Measurements from ENCODE around the gene FAM3A. TPM values are rescaled to one million over a fixed set of nuclear protein-coding genes. Genes with fewer than 3 reads are reported as not detected.

Gene FAM3A
- total and polyA plus RNA-seq, 10 of the 15 experiments (the other 5 are each of a cell fraction or from before 2014, with no cell fraction given) = 0.29 to 21.1 (median 11.4) TPM

GRCh38 chrX:154486052-154486395, 30.0 kb downstream of the FAM3A start:
- 27% methylated on average over 35 of the region's 35 CpGs for WGBS (ENCODE audit: insufficient coverage, insufficient replicate concordance, low lambda C conversion rate, missing lambda C conversion rate)
- ChIA-PET CTCF (interaction anchor here (2.1 kb wide), 1 partner anchor 41 kb away, joined by 6 read pairs; no protein-coding TSS in a partner anchor), POLR2A (interaction anchor here (1.0 to 1.3 kb wide), 3 partner anchors 8 to 25 kb away, joined by 3 to 7 read pairs (median 4); partner anchors contain the start of gene LAGE3), SMC1A (ENCODE audit: uncharacterized antibody, unreplicated experiment) (interaction anchor here (1.5 to 1.6 kb wide), 2 partner anchors 9 to 41 kb away, joined by 3 to 7 read pairs; no protein-coding TSS in a partner anchor), RAD21 (ENCODE audit: unreplicated experiment) (interaction anchor here (1.4 to 1.5 kb wide), 2 partner anchors 11 to 41 kb away, joined by 4 read pairs; no protein-coding TSS in a partner anchor)
- Histone ChIP-seq H3K27me3 (replicated peaks in 1 of 2; ENCODE audit: control insufficient read depth in 2 of 2, insufficient read depth in 2 of 2, low read length in 1 of 2) (no peaks in the 10 kb centered on the region), H2AFZ (ENCODE audit: control insufficient read depth, low read depth, low read length) (peak overlapping the region; percentile 19; the same call in 1 of the 2 replicates), H3K27ac (ENCODE audit: control insufficient read depth, insufficient read depth) (peak overlapping the region; percentile 42), H4K20me1 (ENCODE audit: control insufficient read depth, insufficient read depth) (no peaks in the 10 kb centered on the region), H3K4me2 (ENCODE audit: control insufficient read depth, insufficient read depth) (peak overlapping the region; percentile 77), H3K4me3 (peak overlapping the region; percentile 64), H3K4me1 (ENCODE audit: control insufficient read depth, insufficient read depth, low read length) (peaks cover 8% of the 10 kb centered on the region; the same call in 1 of the 2 replicates), H3K9me3 (replicated peaks; ENCODE audit: control insufficient read depth, insufficient read depth, low read length) (no peaks in the 10 kb centered on the region; the same call in 2 of the 3 replicates), H3K79me2 (ENCODE audit: control insufficient read depth, insufficient read depth, low read length) (peaks cover 21% of the 10 kb centered on the region), H3K36me3 (ENCODE audit: control insufficient read depth in 2 of 2, insufficient read depth in 2 of 2, low read length in 1 of 2) (peaks cover 0 to 2% of the 10 kb centered on the region in 2 experiments; a peak in 2 of 4 replicates), H3K9ac (ENCODE audit: control insufficient read depth, insufficient read depth, low read length) (peak overlapping the region; percentile 75)
- intact Hi-C loops (cut with micrococcal nuclease; ENCODE audit: unreplicated experiment) (no loop called here), in situ Hi-C loops (cut with MboI) (no loop called here)
- DNase-seq (ENCODE audit: low read depth, low spot score) = no peak
- peak; percentile 9 for ATAC-seq
- no TSS peak for BruUV-seq (replicated peaks)
- FAIRE-seq = no peak
- 0 out of 2 replicates have a peak, but pooled peaks have one; percentile 34 for TF ChIP-seq NR2F1 (conservative IDR thresholded peaks at IDR 0.05)
- no peak for TF ChIP-seq CBX5 (IDR thresholded peaks at IDR 0.05; ENCODE audit: low read depth)
- TF ChIP-seq MXI1 (IDR thresholded peaks at IDR 0.05; ENCODE audit: low read depth, low read length) = no peak
- no peak for TF ChIP-seq ATF3 (IDR thresholded peaks at IDR 0.05; ENCODE audit: borderline replicate concordance, extremely low read depth, low read depth, low read length)
- 0 out of 2 replicates have a peak, but pooled peaks have one; percentile 10 for TF ChIP-seq POLR2A (IDR thresholded peaks at IDR 0.05; ENCODE audit: low read depth, low read length)
